GM23248 (cell line): ENCODE data around the gene MID1. TPM values are rescaled to one million over a fixed set of nuclear protein-coding genes. Genes with fewer than 3 reads are reported as not detected.

ENCODE experiments used
- DNase-seq: peaks from one replicate; pipeline ENCODE4 v3.0.0-alpha.2; 2015
- H2AFZ ChIP-seq: fragments of 200-600 bp; sonication (generic); 2 replicates; pipeline ENCODE4 v1.6.1; 2016; ENCODE audit warnings: antibody characterized with exemption
- H3F3A ChIP-seq: fragments of 200-600 bp; sonication (generic); 2 replicates; pipeline ENCODE4 v1.6.1; 2016; ENCODE audit warnings: mild to moderate bottlenecking, antibody characterized with exemption, mixed run types; ENCODE audit not compliant: insufficient read depth
- H3K27ac ChIP-seq: fragments of 200-600 bp; sonication (generic); 2 replicates; pipeline ENCODE4 v1.5.1; 2016; ENCODE audit warnings: mild to moderate bottlenecking
- H3K27me3 ChIP-seq: fragments of 200-600 bp; sonication (generic); replicated peaks from 2 replicates; pipeline ENCODE4 v1.6.1; 2016; ENCODE audit warnings: mild to moderate bottlenecking; ENCODE audit not compliant: insufficient read depth
- H3K36me3 ChIP-seq: fragments of 200-600 bp; sonication (generic); 2 replicates; pipeline ENCODE4 v1.6.1; 2016; ENCODE audit warnings: low read depth, mild to moderate bottlenecking
- H3K4me1 ChIP-seq: fragments of 200-600 bp; sonication (generic); 2 replicates; pipeline ENCODE4 v1.6.1; 2016; ENCODE audit warnings: mild to moderate bottlenecking; ENCODE audit not compliant: insufficient read depth
- H3K4me2 ChIP-seq: fragments of 200-600 bp; sonication (generic); one replicate; pipeline ENCODE4 v1.6.1; 2016; ENCODE audit warnings: mild to moderate bottlenecking; ENCODE audit not compliant: unreplicated experiment
- H3K4me3 ChIP-seq: fragments of 200-600 bp; sonication (generic); 2 replicates; pipeline ENCODE4 v1.5.1; 2016; ENCODE audit warnings: mild to moderate bottlenecking
- H3K79me2 ChIP-seq: fragments of 200-600 bp; sonication (generic); 2 replicates; pipeline ENCODE4 v1.6.1; 2016; ENCODE audit warnings: mild to moderate bottlenecking; ENCODE audit not compliant: insufficient read depth
- H3K9ac ChIP-seq: fragments of 200-600 bp; sonication (generic); 2 replicates; pipeline ENCODE4 v1.6.1; 2016; ENCODE audit warnings: mild to moderate bottlenecking
- H3K9me2 ChIP-seq: fragments of 200-600 bp; sonication (generic); 2 replicates; pipeline ENCODE4 v1.6.1; 2016; ENCODE audit warnings: mixed run types, mild to moderate bottlenecking, moderate library complexity; ENCODE audit not compliant: insufficient read depth
- H3K9me3 ChIP-seq: fragments of 200-600 bp; sonication (generic); one replicate; pipeline ENCODE4 v1.6.1; 2017; ENCODE audit warnings: low read depth
- H4K20me1 ChIP-seq: fragments of 200-600 bp; sonication (generic); 2 replicates; pipeline ENCODE4 v1.6.0; 2016; ENCODE audit not compliant: insufficient read depth
- EZH2 ChIP-seq: fragments of 200-600 bp; sonication (generic); IDR thresholded peaks from 2 replicates; pipeline ENCODE4 v1.6.1; 2018; ENCODE audit warnings: antibody characterized with exemption, mild to moderate bottlenecking; ENCODE audit not compliant: insufficient read depth, poor library complexity, severe bottlenecking
- EZH2phosphoT487 ChIP-seq: fragments of 200-600 bp; sonication (generic); IDR thresholded peaks from 2 replicates; pipeline ENCODE4 v1.6.1; 2018; ENCODE audit warnings: antibody characterized with exemption, moderate library complexity, mild to moderate bottlenecking, low read depth; ENCODE audit not compliant: insufficient read depth
- WGBS, 2 experiments: methylation state at CpG; one replicate each; pipeline ENCODE4 v1.1.6; 2015 to 2017; ENCODE audit warnings: low lambda C conversion rate in 2 of 2, low coverage in 1 of 2; ENCODE audit errors: missing lambda C conversion rate in 2 of 2; 5-methylcytosine and 5-hydroxymethylcytosine counted together
- in situ Hi-C: fragments of 300-500 bp; cut with MboI; formaldehyde crosslinking; loops from 2 replicates; pipeline ENCODE4 v1.15.0; 2020
- polyA plus RNA-seq: library from polyadenylated mRNA; unstranded; fragments of >200 nt; fragmentation: Nextera tagmentation; extraction: Ambion mirVana; gene quantifications from 2 replicates; pipeline ENCODE4 v1.2.1, GENCODE V29; 2016
- total RNA-seq: library from RNA; depleted of rRNA; stranded (reverse); fragments of >200 nt; shearing (Covaris generic); gene quantifications from 2 replicates; pipeline ENCODE4 v1.2.3, GENCODE V29; 2014

The MID1 gene
- total and polyA plus RNA-seq, 2 experiments from 2014 or later, result 5.6 to 5.9 TPM

DNA sequence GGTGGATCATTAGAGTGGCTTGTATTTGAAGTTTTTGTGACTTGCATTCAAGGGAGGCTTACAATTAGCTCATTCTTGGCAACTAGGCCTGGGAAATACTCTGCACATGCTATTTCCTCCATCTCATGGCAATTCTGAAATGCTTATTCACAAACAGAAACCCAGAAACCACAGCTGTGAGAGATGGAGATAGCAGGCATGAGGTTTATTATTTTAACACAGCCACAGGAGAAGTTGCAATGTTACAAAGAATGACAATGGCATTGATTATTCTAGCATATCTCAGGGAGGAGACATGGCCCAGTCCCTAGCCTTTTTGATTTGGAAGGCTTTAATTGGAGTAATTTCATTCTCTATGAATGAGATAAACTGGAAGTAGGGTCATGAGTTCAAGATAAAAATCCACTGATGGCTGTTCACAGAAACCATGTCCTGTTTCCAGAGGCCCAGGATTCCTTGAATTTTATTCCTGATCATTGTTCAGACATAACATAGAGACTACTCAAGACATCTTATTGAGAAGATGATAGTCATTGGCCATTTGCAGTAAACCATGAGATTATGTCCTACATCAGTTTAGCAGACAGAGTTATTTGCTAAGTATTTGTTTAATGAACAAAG, 123.9 kb downstream of the MID1 start:
- Histone ChIP-seq H3K4me1 (peaks cover 12% of the 10 kb centered on the region), H3K79me2 (no peaks in the 10 kb centered on the region), H3K36me3 (no peaks in the 10 kb centered on the region), H3K9me2 (no peaks in the 10 kb centered on the region), H3F3A (peaks cover 16% of the 10 kb centered on the region), H3K4me3 (no peak overlapping the region), H3K4me2 (no peak overlapping the region), H3K9me3 (no peaks in the 10 kb centered on the region), H3K27ac (peak overlapping the region; percentile 72), H4K20me1 (no peaks in the 10 kb centered on the region), H2AFZ (no peak overlapping the region), H3K9ac (0 out of 2 replicates have a peak overlapping the region, but pooled peaks have one; percentile 24), H3K27me3 (no peaks in the 10 kb centered on the region)
- peak; percentile 84 for DNase-seq
- no peak for TF ChIP-seq EZH2
- TF ChIP-seq EZH2phosphoT487, result no peak
- in situ Hi-C loops, result loop anchor here (25.0 kb wide), 2 partner anchors 109 to 284 kb away; no protein-coding TSS in a partner anchor

DNA sequence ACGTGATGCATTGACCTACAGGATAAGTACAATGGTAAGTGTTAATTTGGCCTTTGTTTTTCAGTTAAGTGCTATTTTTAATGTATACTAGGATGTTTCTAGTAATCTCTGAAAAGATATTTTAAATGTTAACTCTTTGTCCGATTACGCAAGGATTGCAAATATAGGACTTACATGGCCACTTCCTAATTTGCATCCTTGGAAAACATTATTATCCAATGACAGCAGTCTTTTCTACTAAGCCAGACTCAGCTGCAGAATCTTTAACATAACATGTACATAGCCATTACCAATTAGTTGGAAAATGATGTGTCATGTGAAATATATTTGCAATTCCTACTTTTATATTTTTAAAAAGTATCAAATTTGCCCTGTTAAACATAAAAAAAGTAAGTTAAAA, 124.7 kb downstream of the MID1 start:
- Histone ChIP-seq H3K27me3 (no peaks in the 10 kb centered on the region), H4K20me1 (no peaks in the 10 kb centered on the region), H3F3A (peaks cover 16% of the 10 kb centered on the region), H3K36me3 (no peaks in the 10 kb centered on the region), H3K9me2 (no peaks in the 10 kb centered on the region), H3K27ac (peak overlapping the region; percentile 72), H3K4me2 (no peak overlapping the region), H3K4me3 (no peak overlapping the region), H2AFZ (no peak overlapping the region), H3K4me1 (peaks cover 12% of the 10 kb centered on the region), H3K9me3 (no peaks in the 10 kb centered on the region), H3K9ac (peak overlapping the region; percentile 24; the same call in 1 of the 2 replicates), H3K79me2 (no peaks in the 10 kb centered on the region)
- WGBS, 2 experiments, result 96 to 99% methylated on average over 3 of the region's 3 CpGs
- TF ChIP-seq EZH2, result no peak
- TF ChIP-seq EZH2phosphoT487, result no peak
- in situ Hi-C loops, result loop anchor here (25.0 kb wide), 2 partner anchors 108 to 283 kb away; no protein-coding TSS in a partner anchor
- no peak for DNase-seq

DNA sequence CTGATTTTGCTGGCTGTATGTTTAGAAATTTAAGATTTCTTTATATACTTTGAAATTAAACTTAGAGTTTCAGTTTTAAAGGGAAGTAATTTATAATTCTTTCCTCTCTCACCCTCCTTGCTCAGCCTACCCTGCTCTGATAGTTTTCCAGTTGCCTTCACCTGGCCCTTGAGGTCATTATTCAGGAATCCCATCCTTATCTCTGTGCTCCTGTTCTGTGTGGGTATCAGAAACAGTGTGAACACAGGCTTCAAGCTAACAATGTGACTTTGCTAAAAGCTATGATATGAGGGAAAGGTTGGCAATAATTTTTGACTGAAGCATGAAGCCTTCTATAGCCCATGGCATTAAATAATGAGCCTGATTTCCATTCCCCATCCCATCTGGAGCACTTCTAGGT, 128.1 kb downstream of the MID1 start:
- Histone ChIP-seq H3K4me3 (no peak overlapping the region), H3F3A (peaks cover 16% of the 10 kb centered on the region), H3K79me2 (no peaks in the 10 kb centered on the region), H3K36me3 (no peaks in the 10 kb centered on the region), H3K9ac (no peak overlapping the region), H3K27ac (no peak overlapping the region), H4K20me1 (no peaks in the 10 kb centered on the region), H3K4me2 (no peak overlapping the region), H2AFZ (no peak overlapping the region), H3K9me3 (no peaks in the 10 kb centered on the region), H3K4me1 (peaks cover 12% of the 10 kb centered on the region), H3K27me3 (no peaks in the 10 kb centered on the region), H3K9me2 (no peaks in the 10 kb centered on the region)
- TF ChIP-seq EZH2phosphoT487 (no peak), EZH2 (no peak)
- no peak for DNase-seq
- in situ Hi-C loops, result loop anchor here (25.0 kb wide), 2 partner anchors 105 to 280 kb away; no protein-coding TSS in a partner anchor

DNA sequence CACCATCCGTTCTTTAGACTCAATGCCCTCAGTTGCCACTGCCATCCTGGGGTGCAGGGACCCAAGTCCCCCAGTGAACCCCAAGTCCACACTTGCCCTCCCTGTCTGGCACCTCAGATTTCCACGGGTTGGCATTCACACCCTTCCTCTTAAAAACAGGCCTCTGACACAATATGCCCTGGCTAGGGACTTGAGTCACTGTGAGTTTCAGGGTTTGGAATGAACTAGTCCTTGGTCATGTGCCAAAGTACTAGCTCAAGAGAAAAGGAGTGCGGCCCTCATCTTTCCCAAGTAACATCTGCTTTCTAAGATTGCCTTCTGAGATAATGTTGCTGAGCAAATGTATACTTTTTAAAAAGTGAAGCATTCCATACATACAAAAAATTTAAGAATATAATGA, 134.0 kb downstream of the MID1 start:
- in situ Hi-C loops, result loop anchor here (25.0 kb wide), 2 partner anchors 99 to 274 kb away; no protein-coding TSS in a partner anchor
- TF ChIP-seq EZH2phosphoT487 (no peak), EZH2 (no peak)
- H3K4me1 ChIP-seq, result peaks cover 28% of the 10 kb centered on the region
- H3K36me3 ChIP-seq, result no peaks in the 10 kb centered on the region
- no peak overlapping the region for H3K4me3 ChIP-seq
- no peak overlapping the region for H3K4me2 ChIP-seq
- peak overlapping the region; percentile 29; the same call in 1 of the 2 replicates for H3K9ac ChIP-seq
- H2AFZ ChIP-seq, result no peak overlapping the region
- H3K9me3 ChIP-seq, result no peaks in the 10 kb centered on the region
- 4 to 8% methylated on average over 3 of the region's 3 CpGs for WGBS, 2 experiments
- no peaks in the 10 kb centered on the region for H3K9me2 ChIP-seq
- peak overlapping the region; percentile 56 for H3K27ac ChIP-seq
- H3K79me2 ChIP-seq, result no peaks in the 10 kb centered on the region
- no peaks in the 10 kb centered on the region for H4K20me1 ChIP-seq
- H3K27me3 ChIP-seq, result no peaks in the 10 kb centered on the region
- peaks cover 19% of the 10 kb centered on the region; the same call in 1 of the 2 replicates for H3F3A ChIP-seq
- DNase-seq, result peak; percentile 89
